ENCODE results near the gene ULBP2.
"Not testable (repeated sequence)": the region's sequence is repeated elsewhere in the genome, so short reads cannot be mapped to it uniquely, and the experiment has no call there.

Gene ULBP2

GRCh38 chr6:149953934-149954327 lies 12.1 kb downstream of the ULBP2 start:
- not testable (repeated sequence) for DNase-seq

GRCh38 chr6:149954328-149954983 lies 12.6 kb downstream of the ULBP2 start:
- not testable (repeated sequence) for DNase-seq

GRCh38 chr6:149954984-149955653 lies 13.3 kb downstream of the ULBP2 start:
- not testable (repeated sequence) for DNase-seq

GRCh38 chr6:149955654-149956317 lies 14.0 kb downstream of the ULBP2 start:
- not testable (repeated sequence) for DNase-seq

GRCh38 chr6:149958124-149958523 lies 16.3 kb downstream of the ULBP2 start:
- DNase-seq = not testable (repeated sequence)

GRCh38 chr6:149959806-149960205 lies 18.0 kb downstream of the ULBP2 start:
- not testable (repeated sequence) for DNase-seq

GRCh38 chr6:149960488-149960887 lies 18.7 kb downstream of the ULBP2 start:
- no peak for DNase-seq

GRCh38 chr6:149961728-149962425 lies 20.1 kb downstream of the ULBP2 start:
- DNase-seq = peak; percentile 39 to 53

- DNase-seq = no peak
Observed at GRCh38 chr6:149962461-149963211, 20.8 kb downstream of the ULBP2 start.

GRCh38 chr6:149963212-149963461 lies 21.3 kb downstream of the ULBP2 start:
- DNase-seq = peak in 1 of 2 donors; percentile 56

- DNase-seq = peak; percentile 76 to 81
Observed at GRCh38 chr6:149963462-149964307, 21.9 kb downstream of the ULBP2 start, which contains the start of gene ULBP1. Gene ULBP1 (plus strand): TSS chr6:149963943. CDS start chr6:149964050, 107 bp downstream.

GRCh38 chr6:149964308-149965193 lies 22.7 kb downstream of the ULBP2 start:
- DNase-seq = peak in 1 of 2 donors; percentile 36

GRCh38 chr6:149965194-149966020 lies 23.6 kb downstream of the ULBP2 start:
- DNase-seq = peak in 1 of 2 donors; percentile 39

- DNase-seq = not testable (repeated sequence)
Observed at GRCh38 chr6:149966319-149966718, 24.5 kb downstream of the ULBP2 start.

- no peak for DNase-seq
Observed at GRCh38 chr6:149967591-149967990, 25.8 kb downstream of the ULBP2 start.

- DNase-seq = not testable (repeated sequence)
Observed at GRCh38 chr6:149967999-149968398, 26.2 kb downstream of the ULBP2 start.

GRCh38 chr6:149968909-149969308 lies 27.1 kb downstream of the ULBP2 start:
- not testable (repeated sequence) for DNase-seq

GRCh38 chr6:149969635-149970034 lies 27.8 kb downstream of the ULBP2 start:
- no peak for DNase-seq

- not testable (repeated sequence) for DNase-seq
Observed at GRCh38 chr6:149974394-149974793, 32.6 kb downstream of the ULBP2 start.

GRCh38 chr6:149974825-149975224 lies 33.0 kb downstream of the ULBP2 start:
- no peak for DNase-seq

All from CD4-positive, alpha-beta T cell treated with Interferon alpha-2 for 1 hour (primary cell).